Activated gamma-delta T cell treated with anti-CD3 and anti-CD28 coated beads, Interleukin-2, amount 50 U/mL, for 16 hours (primary cell): ENCODE data around the gene SUN1.
"Not testable (repeated sequence)": the region's sequence is repeated elsewhere in the genome, so short reads cannot be mapped to it uniquely, and the experiment has no call there.

Experiments
- DNase-seq: peaks from one replicate; pipeline ENCODE4 v3.0.0-alpha.2; 2020; ENCODE audit warnings: low read depth

Gene SUN1

GRCh38 chr7:835021-835420 lies 2.7 kb downstream of the SUN1 start:
- no peak for DNase-seq

DNA sequence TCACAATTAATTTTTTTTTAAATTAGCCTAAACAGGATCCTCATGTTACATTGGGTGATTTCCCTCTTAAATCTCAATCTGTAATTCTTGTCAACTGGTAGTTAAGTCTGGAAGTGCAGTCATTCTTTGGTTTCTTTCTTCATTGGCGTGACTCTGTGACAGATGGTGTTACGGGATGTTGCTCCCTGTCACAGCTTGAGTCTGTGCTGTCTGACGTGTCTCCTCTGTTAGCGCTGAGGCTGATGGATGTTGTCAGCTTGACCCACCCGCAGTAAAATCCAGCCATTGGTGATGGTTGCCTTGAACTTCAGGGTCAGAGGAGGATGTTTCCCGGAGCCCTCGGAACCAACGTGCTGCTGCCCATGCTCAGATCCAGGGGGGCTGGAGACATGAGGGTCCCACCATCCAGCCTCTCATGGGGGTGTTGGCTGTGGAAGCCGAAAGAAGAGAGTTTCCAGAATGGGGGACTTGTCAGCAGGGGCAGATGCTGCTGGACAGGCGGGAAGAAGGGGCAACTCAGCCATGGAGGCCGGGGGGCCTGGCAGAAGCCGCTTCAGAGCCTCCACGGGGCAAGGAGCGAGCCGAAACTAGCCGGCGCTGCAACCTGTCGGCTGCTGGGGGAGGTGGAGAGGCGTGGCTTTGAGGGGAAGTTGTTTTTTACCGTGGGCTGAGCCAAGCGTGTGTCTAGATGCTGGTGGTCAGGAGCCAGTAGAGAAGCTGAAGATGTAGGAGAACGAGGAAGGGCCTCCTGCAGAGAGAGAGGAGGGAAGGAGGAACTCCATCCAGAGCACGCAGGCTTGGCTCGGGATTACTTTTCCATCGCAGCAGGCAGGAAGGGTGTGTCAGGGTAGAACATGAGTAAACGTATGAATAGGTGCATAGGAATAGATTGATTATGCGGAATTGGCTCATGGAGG lies 3.5 kb downstream of the SUN1 start:
- DNase-seq, result no peak

DNA sequence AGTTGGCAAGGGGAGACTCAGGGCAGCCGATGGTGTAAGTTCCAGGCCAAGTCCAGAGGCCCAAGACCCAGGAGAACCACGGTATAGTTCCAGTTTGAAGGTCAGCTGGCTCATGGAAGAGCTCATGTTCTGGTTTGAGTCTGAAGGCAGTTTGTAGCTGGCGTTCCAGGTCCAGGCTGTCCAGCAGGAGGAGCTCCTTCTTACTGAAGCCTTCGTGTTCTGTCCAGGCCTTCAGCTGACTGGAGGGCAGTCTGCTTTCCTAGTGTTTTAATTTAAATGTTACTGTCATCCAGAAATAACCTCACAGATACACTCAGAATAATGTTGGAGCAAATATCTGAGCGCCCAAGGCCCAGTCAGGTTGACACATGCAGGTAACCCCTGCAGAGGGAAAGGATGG lies 4.2 kb downstream of the SUN1 start:
- no peak for DNase-seq

- no peak for DNase-seq
These were observed 4.7 kb downstream of the SUN1 start for GRCh38 chr7:837001-837400.

- DNase-seq, result no peak
These were observed 7.8 kb downstream of the SUN1 start for GRCh38 chr7:840001-840600.

DNA sequence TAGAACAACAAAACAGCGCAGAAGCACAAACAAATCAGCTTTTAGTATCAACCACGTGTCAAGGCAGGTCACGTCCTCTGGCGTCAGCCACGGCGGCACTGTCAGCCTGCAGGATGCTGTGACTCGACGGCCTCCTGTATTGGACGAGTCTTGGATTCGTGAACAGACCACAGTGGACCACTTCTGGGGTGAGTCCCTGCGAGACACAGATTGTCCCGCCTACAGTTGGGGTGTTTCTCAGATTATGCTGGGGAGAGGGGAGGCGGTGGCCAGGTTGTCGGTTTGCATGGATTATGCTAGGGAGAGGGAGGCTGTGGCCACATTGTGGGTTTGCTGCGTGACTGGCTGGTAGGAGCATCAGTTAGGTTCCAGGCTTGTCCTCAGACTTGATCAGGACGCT lies 9.7 kb downstream of the SUN1 start:
- no peak for DNase-seq

- no peak for DNase-seq
These were observed 10.3 kb downstream of the SUN1 start for GRCh38 chr7:842431-843031.

DNA sequence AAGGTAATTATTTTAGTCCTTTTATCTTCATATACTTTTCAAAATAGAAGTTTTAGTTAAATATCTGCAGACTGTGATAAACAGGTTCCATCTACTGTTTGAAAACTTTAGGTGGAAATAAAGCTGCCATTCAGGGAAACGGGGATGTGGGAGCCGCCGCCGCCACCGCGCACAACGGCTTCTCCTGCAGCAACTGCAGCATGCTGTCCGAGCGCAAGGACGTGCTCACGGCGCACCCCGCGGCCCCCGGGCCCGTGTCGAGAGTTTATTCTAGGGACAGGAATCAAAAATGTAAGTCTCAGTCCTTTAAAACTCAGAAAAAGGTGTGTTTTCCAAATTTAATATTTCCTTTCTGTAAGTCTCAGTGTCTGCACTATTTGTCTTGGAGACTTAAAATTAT lies 11.0 kb downstream of the SUN1 start:
- DNase-seq, result no peak

- no peak for DNase-seq
These were observed 11.8 kb downstream of the SUN1 start for GRCh38 chr7:844043-844442.

GRCh38 chr7:844514-844913 lies 12.2 kb downstream of the SUN1 start:
- DNase-seq, result no peak

GRCh38 chr7:845091-845490 lies 12.8 kb downstream of the SUN1 start:
- DNase-seq, result no peak

GRCh38 chr7:845731-846130 lies 13.5 kb downstream of the SUN1 start:
- DNase-seq, result no peak

GRCh38 chr7:846958-847650 lies 14.8 kb downstream of the SUN1 start:
- DNase-seq, result not testable (repeated sequence)

GRCh38 chr7:847728-848127 lies 15.5 kb downstream of the SUN1 start:
- DNase-seq, result not testable (repeated sequence)

DNA sequence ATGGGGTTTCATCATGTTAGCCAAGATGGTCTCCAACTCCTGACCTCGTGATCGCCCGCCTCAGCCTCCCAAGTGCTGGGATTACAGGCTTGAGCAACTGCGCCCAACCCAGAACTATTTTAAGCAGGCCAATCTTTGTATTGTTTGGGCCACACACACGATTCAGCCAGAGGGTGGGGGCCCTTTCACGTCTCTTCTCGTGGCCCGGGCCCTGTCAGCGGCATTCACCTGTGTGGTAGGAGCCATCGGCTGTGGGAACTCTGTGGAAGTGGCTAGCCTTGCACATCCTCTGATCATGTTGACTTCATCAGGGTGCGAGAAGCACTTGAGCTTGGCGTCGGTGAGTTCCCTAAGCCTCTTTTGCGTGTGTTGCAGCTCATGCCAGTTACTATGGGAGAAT lies 16.9 kb downstream of the SUN1 start:
- DNase-seq, result no peak

- no peak for DNase-seq
These were observed 17.5 kb downstream of the SUN1 start for GRCh38 chr7:849781-850180.

DNA sequence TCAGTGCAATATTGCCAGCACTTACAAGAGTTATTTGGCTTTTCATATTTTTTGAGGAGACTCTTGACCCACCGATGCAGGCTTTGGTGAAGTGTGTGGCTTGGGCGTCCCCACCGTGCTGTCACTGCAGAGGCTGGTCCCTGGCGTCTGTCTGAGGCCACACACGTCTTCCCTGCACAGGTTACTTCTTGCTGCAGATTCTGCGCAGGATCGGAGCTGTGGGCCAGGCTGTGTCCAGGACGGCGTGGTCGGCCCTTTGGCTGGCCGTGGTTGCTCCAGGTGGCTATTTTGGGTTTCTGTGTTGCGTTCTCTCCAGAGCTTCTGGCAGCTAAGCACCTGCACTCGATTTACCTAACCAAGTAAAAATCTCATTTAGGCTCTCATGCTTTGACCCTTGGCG lies 18.9 kb downstream of the SUN1 start:
- DNase-seq, result no peak

- DNase-seq, result no peak
These were observed 21.3 kb downstream of the SUN1 start for GRCh38 chr7:853366-854117.

DNA sequence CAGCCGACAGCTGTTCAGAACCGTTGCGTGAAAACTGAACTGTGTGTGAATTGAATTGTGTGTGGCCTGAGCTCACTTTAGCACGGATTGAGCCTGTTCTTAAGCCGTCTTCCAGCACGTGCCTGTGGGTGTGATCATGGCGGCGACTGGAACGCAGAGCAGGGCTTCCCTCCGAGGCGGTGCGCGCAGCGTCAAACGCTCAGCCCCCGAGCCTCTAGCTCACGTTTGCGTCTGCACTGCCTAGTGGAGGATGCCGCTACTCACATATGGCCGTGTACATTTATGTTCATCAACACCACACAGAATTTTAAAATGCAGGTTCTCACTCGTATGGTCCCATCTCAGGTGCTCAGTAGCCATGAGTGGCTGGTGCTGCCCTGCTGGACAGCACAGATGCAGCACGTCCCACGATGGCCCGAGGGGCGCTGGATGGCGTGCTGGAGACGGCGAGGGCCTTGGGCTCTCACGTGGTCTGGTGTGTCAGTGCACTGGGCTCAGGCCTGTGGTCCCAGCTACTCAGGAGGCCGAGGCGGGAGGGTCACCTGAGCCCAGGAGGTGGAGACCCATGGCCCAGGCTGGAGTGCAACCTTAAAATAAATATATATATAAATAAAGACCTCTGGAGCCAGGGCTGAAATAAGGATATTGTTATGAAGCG lies 22.0 kb downstream of the SUN1 start:
- no peak for DNase-seq

DNA sequence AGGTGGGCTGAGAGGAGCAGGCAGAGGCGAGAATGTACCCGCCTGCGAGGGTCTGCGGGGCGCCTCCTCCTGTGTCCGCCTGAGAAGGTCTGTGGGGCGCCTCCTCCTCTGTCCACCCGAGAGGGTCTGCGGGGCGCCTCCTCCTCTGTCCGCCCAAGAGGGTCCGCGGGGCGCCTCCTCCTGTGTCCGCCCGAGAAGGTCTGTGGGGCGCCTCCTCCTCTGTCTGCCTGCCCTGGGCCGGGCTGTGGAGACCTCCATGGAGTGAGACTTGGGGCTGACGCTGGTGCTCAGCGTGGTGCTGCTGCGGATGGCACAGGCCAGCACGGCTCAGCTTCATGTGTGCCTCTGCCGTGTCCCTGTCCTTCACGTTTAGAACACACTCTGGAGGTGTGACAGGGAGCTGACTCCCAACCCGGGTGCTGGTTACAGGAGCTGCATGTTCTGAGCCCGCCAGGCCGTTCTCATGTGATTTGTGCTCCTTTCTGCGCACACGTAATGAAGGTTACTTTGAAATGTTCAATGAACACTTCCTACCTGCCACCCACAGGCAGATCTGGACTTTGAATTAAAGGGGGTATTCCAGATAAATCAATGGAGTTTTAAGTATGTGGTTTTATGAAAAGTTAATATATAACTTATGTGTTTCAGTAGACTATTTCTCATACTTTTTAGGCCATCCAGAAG lies 23.6 kb downstream of the SUN1 start:
- DNase-seq, result no peak
